Tibial artery (tissue), 4 donors: ENCODE results near the gene OR2W3.

Experiments
- DNase-seq, 2 donors: peaks; one replicate each; pipeline ENCODE4 v3.0.0-alpha.2; 2019
- H3K27ac ChIP-seq, 2 donors: fragments of 200-600 bp; sonication (generic) in 1 of 2; 1 replicate in 1 of 2; 2 replicates in 1 of 2; pipeline ENCODE4 v1.5.1; 2018 to 2019; ENCODE audit warnings: mild to moderate bottlenecking in 1 of 2
- H3K27me3 ChIP-seq, 2 donors: fragments of 200-600 bp; sonication (generic) in 1 of 2; one replicate each; pipeline versions ENCODE4 v1.5.1 to v1.6.0; 2016 to 2019
- H3K36me3 ChIP-seq, 3 donors: fragments of 200-600 bp; sonication (generic) in 2 of 3; one replicate each; pipeline ENCODE4 v1.5.1; 2016 to 2019; ENCODE audit warnings: mild to moderate bottlenecking in 2 of 3
- H3K4me1 ChIP-seq, 4 donors: fragments of 200-600 bp; sonication (generic) in 2 of 4; 1 replicate in 3 of 4; 2 replicates in 1 of 4; pipeline ENCODE4 v1.5.1; 2016 to 2019
- H3K4me3 ChIP-seq, 2 donors: fragments of 200-600 bp; sonication (generic) in 1 of 2; 1 replicate in 1 of 2; 2 replicates in 1 of 2; pipeline ENCODE4 v1.5.1; 2018 to 2019; ENCODE audit warnings: mild to moderate bottlenecking in 2 of 2
- H3K9me3 ChIP-seq, 3 donors: fragments of 200-600 bp; sonication (generic) in 1 of 3; one replicate each; pipeline ENCODE4 v1.5.1; 2016 to 2019
- CTCF ChIP-seq, 2 experiments: fragments of 200-600 bp in 1 of 2; fragments of 450-650 bp in 1 of 2; IDR thresholded peaks; one replicate each; pipeline ENCODE4 v1.5.1; 2017 to 2019; ENCODE audit warnings: antibody characterized with exemption in 2 of 2, mild to moderate bottlenecking in 1 of 2, moderate library complexity in 1 of 2
- intact Hi-C: fragments of 100-400 bp; cut with DNase I; formaldehyde crosslinking; loops from one replicate; pipeline ENCODE4 v1.15.0; 2023; ENCODE audit warnings: low total_unique reads

OR2W3 gene

GRCh38 chr1:247919952-247920351, 24.6 kb downstream of the OR2W3 start, which contains the start of gene OR2T8:
Gene OR2T8, plus strand, starts transcription at chr1:247920252. Its CDS starts 766 bp downstream, at chr1:247921018.
- no peaks in the 10 kb centered on the region for H3K27me3 ChIP-seq
- no peaks in the 10 kb centered on the region for H3K9me3 ChIP-seq
- DNase-seq: no peak
- no peaks in the 10 kb centered on the region for H3K36me3 ChIP-seq
- TF ChIP-seq CTCF (IDR thresholded peaks at IDR 0.05): no peak
- H3K27ac ChIP-seq: no peak within 1 kb of the TSS
- no peak within 1 kb of the TSS for H3K4me3 ChIP-seq
- intact Hi-C loops: no loop called here
- no peaks in the 10 kb centered on the region for H3K4me1 ChIP-seq

DNA sequence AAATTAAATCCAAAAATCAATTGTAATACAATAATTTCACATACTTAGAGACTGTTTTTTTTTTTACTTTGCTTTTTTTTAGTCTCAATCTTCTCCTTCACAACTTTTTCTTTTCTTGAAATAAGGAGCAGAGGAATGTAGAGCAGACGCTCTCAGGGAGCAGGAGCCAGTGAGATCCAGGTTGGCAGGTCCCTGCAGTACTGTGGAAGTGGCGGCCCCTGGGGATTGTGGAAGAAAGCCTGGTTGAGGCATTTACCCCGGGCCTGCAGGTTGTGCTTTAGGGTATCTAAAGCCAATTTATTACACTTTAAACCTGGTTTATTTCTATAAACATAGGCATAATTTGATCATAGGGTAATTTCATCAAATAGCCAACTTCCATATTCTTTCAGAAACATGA, 28.6 kb downstream of the OR2W3 start:
- Histone ChIP-seq H3K27me3 (no peaks in the 10 kb centered on the region), H3K36me3 (no peaks in the 10 kb centered on the region), H3K9me3 (no peaks in the 10 kb centered on the region), H3K4me1 (no peaks in the 10 kb centered on the region), H3K27ac (no peak overlapping the region), H3K4me3 (no peak overlapping the region)
- intact Hi-C loops: no loop called here
- DNase-seq: no peak
- no peak for TF ChIP-seq CTCF (IDR thresholded peaks at IDR 0.05)

DNA sequence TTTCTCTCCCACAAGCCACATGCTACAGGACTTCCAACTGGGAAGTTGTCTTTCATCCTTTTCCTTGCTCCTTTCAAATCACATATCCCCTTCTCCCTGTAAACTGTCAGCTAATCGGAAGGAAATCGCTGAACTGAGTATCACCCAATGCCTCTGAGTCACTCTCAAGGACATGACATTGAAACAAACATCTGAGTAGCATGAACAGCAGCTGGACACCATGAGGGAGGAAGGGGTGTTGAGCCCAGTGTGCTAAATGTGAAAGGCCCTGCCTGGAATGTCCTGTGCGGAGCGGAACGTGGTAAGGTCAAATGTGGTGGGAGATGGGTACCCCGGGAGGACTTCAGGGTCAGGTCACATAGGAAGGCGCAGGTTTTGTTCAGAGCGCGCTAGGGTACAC, 29.5 kb downstream of the OR2W3 start, which contains the start of gene OR2AJ1:
OR2AJ1 (plus strand) TSS at position 22 of the 400 bp plus-strand sequence. CDS start 8,880 bp downstream, outside the sequence.
- H3K36me3 ChIP-seq: no peaks in the 10 kb centered on the region
- H3K27me3 ChIP-seq: no peaks in the 10 kb centered on the region
- no peak within 1 kb of the TSS for H3K4me3 ChIP-seq
- no peak for DNase-seq
- H3K9me3 ChIP-seq: no peaks in the 10 kb centered on the region
- intact Hi-C loops: no loop called here
- no peak within 1 kb of the TSS for H3K27ac ChIP-seq
- no peaks in the 10 kb centered on the region for H3K4me1 ChIP-seq
- TF ChIP-seq CTCF (IDR thresholded peaks at IDR 0.05): no peak

DNA sequence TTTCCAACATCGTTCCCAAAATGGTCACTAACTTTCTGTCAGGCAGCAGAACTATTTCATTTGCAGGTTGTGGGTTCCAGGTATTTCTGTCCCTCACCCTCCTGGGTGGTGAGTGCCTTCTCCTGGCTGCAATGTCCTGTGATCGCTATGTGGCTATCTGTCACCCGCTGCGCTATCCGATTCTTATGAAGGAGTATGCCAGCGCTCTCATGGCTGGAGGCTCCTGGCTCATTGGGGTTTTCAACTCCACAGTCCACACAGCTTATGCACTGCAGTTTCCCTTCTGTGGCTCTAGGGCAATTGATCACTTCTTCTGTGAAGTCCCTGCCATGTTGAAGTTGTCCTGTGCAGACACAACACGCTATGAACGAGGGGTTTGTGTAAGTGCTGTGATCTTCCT, 38.6 kb downstream of the OR2W3 start:
- TF ChIP-seq CTCF (IDR thresholded peaks at IDR 0.05): no peak
- Histone ChIP-seq H3K36me3 (no peaks in the 10 kb centered on the region), H3K9me3 (peaks cover 0 to 9% (median 4%) of the 10 kb centered on the region in 3 donors), H3K4me1 (no peaks in the 10 kb centered on the region), H3K4me3 (no peak overlapping the region), H3K27ac (no peak overlapping the region), H3K27me3 (peaks cover 0 to 3% of the 10 kb centered on the region in 2 donors)
- no peak for DNase-seq
- intact Hi-C loops: no loop called here

GRCh38 chr1:247935781-247936180, 40.4 kb downstream of the OR2W3 start:
- TF ChIP-seq CTCF (IDR thresholded peaks at IDR 0.05): no peak
- H3K4me3 ChIP-seq: no peak overlapping the region
- DNase-seq: no peak
- intact Hi-C loops: no loop called here
- H3K36me3 ChIP-seq: no peaks in the 10 kb centered on the region
- peaks cover 0 to 9% (median 4%) of the 10 kb centered on the region in 3 donors for H3K9me3 ChIP-seq
- H3K4me1 ChIP-seq: no peaks in the 10 kb centered on the region
- peaks cover 0 to 3% of the 10 kb centered on the region in 2 donors for H3K27me3 ChIP-seq
- H3K27ac ChIP-seq: no peak overlapping the region

GRCh38 chr1:247936415-247936814, 41.0 kb downstream of the OR2W3 start:
- Histone ChIP-seq H3K4me3 (no peak overlapping the region), H3K27me3 (peaks cover 0 to 3% of the 10 kb centered on the region in 2 donors), H3K36me3 (no peaks in the 10 kb centered on the region), H3K9me3 (peaks cover 0 to 9% (median 4%) of the 10 kb centered on the region in 3 donors), H3K4me1 (no peaks in the 10 kb centered on the region), H3K27ac (no peak overlapping the region)
- no peak for TF ChIP-seq CTCF (IDR thresholded peaks at IDR 0.05)
- DNase-seq: no peak
- intact Hi-C loops: no loop called here
